ACC112 (cell line): Measurements from ENCODE around the gene ZP4.

Source experiments
- H2AFZ ChIP-seq: fragments of 200-600 bp; sonication (generic); one replicate; pipeline ENCODE4 v1.6.0; 2017; ENCODE audit warnings: antibody characterized with exemption, low read length; ENCODE audit not compliant: unreplicated experiment
- H3K27ac ChIP-seq: fragments of 200-600 bp; sonication (generic); 2 replicates; pipeline ENCODE4 v1.5.1; 2014; ENCODE audit warnings: low read depth, mild to moderate bottlenecking, antibody characterized with exemption, low read length, moderate library complexity
- H3K27me3 ChIP-seq: fragments of 200-600 bp; sonication (generic); 2 replicates; pipeline ENCODE4 v1.6.1; 2014; ENCODE audit warnings: mild to moderate bottlenecking, antibody characterized with exemption, low read length, moderate library complexity, mixed read lengths; ENCODE audit not compliant: insufficient read depth
- H3K36me3 ChIP-seq: fragments of 200-600 bp; sonication (generic); 2 replicates; pipeline ENCODE4 v1.6.1; 2016; ENCODE audit warnings: mild to moderate bottlenecking, antibody characterized with exemption, low read length, moderate library complexity, mixed read lengths; ENCODE audit not compliant: insufficient read depth
- H3K4me1 ChIP-seq: fragments of 200-600 bp; sonication (generic); one replicate; pipeline ENCODE4 v1.6.1; 2016; ENCODE audit warnings: low read length, mixed read lengths; ENCODE audit not compliant: insufficient read depth, unreplicated experiment, control insufficient read depth
- H3K4me3 ChIP-seq: fragments of 200-600 bp; sonication (generic); 2 replicates; pipeline ENCODE4 v1.5.1; 2014; ENCODE audit warnings: mild to moderate bottlenecking, low read depth, low read length
- H3K79me2 ChIP-seq: fragments of 200-600 bp; sonication (generic); one replicate; pipeline ENCODE4 v1.6.0; 2016; ENCODE audit warnings: low read length; ENCODE audit not compliant: control insufficient read depth, unreplicated experiment, insufficient read depth

Gene ZP4

DNA sequence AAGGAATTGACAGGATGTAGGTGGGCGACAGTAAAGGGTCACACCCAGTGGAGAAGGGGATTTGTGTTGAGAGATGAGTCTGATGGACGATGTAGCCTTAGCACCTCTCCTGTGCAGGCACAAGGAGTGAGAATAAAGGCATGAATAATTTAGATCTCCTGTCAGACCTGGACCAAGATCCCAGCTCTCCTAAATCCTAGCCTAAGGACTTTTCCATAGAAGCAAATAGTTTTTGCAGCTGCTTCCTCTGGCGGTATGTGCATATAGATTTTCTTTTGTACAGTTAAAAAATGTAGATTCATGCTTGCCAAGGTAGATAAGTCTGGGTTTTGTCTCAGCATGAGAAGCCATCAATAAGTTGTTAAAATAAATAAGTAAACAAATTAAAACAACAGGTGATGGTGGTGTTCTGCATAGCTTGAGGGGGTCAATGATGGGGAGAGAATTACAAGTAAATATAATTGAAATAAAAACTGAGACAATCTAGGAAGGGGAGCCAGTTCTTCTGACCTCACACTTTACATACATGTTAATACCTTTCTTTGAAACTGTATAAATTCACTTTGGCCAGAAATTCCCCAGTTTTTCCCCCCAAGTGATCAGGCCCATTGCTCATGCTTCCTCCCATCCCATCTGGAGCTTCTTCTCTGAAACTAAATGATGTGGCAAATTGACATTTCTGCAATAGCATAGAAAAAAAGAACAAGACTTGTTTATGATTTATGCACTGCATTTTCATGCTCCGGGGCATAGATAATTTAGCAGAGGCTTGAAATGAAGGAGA is 12.4 kb upstream of the ZP4 start:
- Histone ChIP-seq H3K4me3 (no peak overlapping the region), H3K4me1 (no peaks in the 10 kb centered on the region), H3K79me2 (no peaks in the 10 kb centered on the region), H3K27me3 (no peaks in the 10 kb centered on the region), H2AFZ (no peak overlapping the region), H3K36me3 (no peaks in the 10 kb centered on the region), H3K27ac (no peak overlapping the region)

- peak overlapping the region; percentile 51; the same call in 1 of the 2 replicates for H3K4me3 ChIP-seq
- H3K4me1 ChIP-seq, result no peaks in the 10 kb centered on the region
- H2AFZ ChIP-seq, result no peak overlapping the region
- no peaks in the 10 kb centered on the region for H3K27me3 ChIP-seq
- no peaks in the 10 kb centered on the region for H3K79me2 ChIP-seq
- no peaks in the 10 kb centered on the region for H3K36me3 ChIP-seq
- H3K27ac ChIP-seq, result no peak overlapping the region
Observed at GRCh38 chr1:237901299-237901934, 10.7 kb upstream of the ZP4 start.

DNA sequence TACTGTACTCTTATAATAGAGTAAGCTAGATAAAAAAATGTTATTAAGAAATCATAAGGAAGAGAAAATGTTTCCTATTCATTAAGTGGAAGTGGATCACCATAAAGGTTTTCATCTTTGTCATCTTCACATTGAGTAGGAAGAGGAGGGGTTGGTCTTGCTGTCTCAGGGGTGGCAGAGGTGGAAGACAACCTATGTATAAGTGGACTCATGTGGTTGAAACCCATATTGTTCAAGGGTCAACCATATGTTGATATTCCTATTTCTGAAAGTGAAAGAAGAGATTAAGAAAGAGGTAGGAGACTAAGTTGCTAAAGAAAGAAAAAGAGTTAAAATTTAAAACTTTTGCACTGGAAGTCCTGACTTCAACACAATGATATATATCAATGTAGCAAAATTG is 4.9 kb upstream of the ZP4 start:
- Histone ChIP-seq H3K27me3 (peaks cover 13% of the 10 kb centered on the region), H3K4me1 (no peaks in the 10 kb centered on the region), H3K4me3 (no peak overlapping the region), H2AFZ (no peak overlapping the region), H3K36me3 (no peaks in the 10 kb centered on the region), H3K27ac (no peak overlapping the region), H3K79me2 (no peaks in the 10 kb centered on the region)

GRCh38 chr1:237894131-237894530 is 3.4 kb upstream of the ZP4 start:
- no peaks in the 10 kb centered on the region for H3K36me3 ChIP-seq
- H3K79me2 ChIP-seq, result no peaks in the 10 kb centered on the region
- H3K27me3 ChIP-seq, result peaks cover 21% of the 10 kb centered on the region
- H3K4me3 ChIP-seq, result no peak overlapping the region
- H3K4me1 ChIP-seq, result no peaks in the 10 kb centered on the region
- no peak overlapping the region for H3K27ac ChIP-seq
- H2AFZ ChIP-seq, result no peak overlapping the region

DNA sequence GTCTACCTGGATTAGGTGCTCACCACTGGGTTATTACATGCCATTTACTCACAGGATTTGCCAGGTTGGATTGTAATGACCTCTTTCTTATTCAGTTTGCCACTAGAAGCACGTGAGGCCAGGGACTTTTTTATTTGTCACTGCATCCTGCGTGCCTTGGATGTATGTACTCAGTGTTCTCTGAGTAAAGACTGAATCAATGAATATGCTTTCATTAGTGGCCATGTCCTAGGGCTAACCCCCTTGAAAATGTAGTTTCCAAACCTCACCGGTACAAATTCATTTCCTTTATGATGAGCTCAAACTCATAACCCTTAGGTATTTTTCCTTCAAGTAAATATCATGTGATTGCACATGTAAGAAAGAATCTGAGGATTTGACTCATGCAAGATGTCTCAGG is 1.3 kb upstream of the ZP4 start:
- peaks cover 27% of the 10 kb centered on the region for H3K27me3 ChIP-seq
- H3K36me3 ChIP-seq, result no peaks in the 10 kb centered on the region
- H2AFZ ChIP-seq, result no peak overlapping the region
- H3K4me3 ChIP-seq, result no peak overlapping the region
- no peaks in the 10 kb centered on the region for H3K79me2 ChIP-seq
- no peaks in the 10 kb centered on the region for H3K4me1 ChIP-seq
- H3K27ac ChIP-seq, result no peak overlapping the region

DNA sequence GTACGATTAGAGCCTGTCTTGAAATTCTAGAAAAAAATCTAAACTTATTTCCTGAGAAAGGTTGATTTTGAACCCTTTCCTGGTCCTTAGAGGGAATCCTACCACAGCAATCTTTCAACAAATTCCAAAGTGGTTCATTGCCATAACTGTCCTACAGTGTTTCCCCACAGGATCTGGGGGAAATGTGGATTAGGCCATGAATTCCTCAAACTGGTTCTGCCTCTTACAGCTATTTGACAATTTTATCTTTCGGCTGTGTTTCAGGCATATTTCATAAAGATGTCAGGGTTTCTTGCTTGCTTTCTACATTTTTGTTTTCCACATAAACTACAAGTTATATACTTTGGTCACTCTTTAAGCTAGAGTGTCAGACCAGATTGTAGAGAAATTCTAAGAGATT is 544 bp upstream of the ZP4 start:
- H2AFZ ChIP-seq, result no peak overlapping the region
- no peak overlapping the region for H3K27ac ChIP-seq
- no peaks in the 10 kb centered on the region for H3K4me1 ChIP-seq
- peaks cover 27% of the 10 kb centered on the region for H3K27me3 ChIP-seq
- H3K79me2 ChIP-seq, result no peaks in the 10 kb centered on the region
- no peaks in the 10 kb centered on the region for H3K36me3 ChIP-seq
- H3K4me3 ChIP-seq, result no peak overlapping the region

GRCh38 chr1:237890416-237890815 is 306 bp downstream of the ZP4 start:
- H3K27me3 ChIP-seq, result peaks cover 27% of the 10 kb centered on the region
- H3K79me2 ChIP-seq, result no peaks in the 10 kb centered on the region
- no peak overlapping the region for H3K27ac ChIP-seq

DNA sequence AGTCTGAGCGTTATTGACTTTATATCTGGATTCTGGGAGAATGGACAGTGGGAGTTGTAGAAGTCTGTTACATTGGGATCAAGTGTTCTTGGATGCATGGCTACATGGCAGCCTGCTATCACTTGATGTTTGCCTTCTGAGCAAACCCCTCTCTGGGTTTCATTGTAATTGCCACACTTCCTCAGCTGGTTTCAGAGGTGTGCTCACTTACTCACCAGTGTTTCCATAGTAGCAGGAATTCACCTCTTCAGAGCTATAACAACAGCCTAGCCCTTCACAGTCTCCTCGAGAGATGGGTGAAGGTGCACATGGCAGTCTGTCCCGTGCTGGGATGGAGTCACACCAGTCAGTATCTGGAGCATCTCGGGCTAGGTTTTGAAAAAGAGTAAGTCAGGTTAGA is 2.6 kb downstream of the ZP4 start:
- Histone ChIP-seq H3K4me1 (no peaks in the 10 kb centered on the region), H2AFZ (no peak overlapping the region), H3K27me3 (peaks cover 19% of the 10 kb centered on the region), H3K36me3 (no peaks in the 10 kb centered on the region), H3K27ac (no peak overlapping the region), H3K79me2 (no peaks in the 10 kb centered on the region), H3K4me3 (no peak overlapping the region)

More at GRCh38 chr1:237890416-237890815, 306 bp downstream of the ZP4 start:
- Histone ChIP-seq H3K36me3 (no peaks in the 10 kb centered on the region), H2AFZ (no peak overlapping the region), H3K4me1 (no peaks in the 10 kb centered on the region), H3K4me3 (no peak overlapping the region)

DNA sequence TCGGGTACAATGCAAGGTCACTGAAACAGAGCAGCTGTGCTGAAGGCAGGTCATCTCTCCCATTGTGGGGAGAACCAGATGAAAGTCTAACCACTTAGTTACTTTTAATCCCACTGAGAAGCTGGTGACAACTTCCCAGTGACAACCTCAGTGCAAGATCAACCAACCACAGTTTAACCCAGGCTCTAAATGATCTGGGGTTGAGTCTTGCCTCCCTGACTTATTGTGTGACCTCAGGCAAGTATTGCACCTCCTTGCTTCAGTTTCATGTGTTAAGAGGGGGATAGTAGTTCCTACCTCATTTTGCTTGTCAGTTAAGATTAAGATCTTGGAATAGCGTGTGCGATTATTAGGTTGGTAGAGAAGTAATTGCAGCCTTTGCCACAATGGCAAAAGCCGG is 3.2 kb downstream of the ZP4 start:
- H2AFZ ChIP-seq, result no peak overlapping the region
- no peaks in the 10 kb centered on the region for H3K36me3 ChIP-seq
- no peak overlapping the region for H3K27ac ChIP-seq
- H3K4me1 ChIP-seq, result no peaks in the 10 kb centered on the region
- H3K4me3 ChIP-seq, result no peak overlapping the region
- no peaks in the 10 kb centered on the region for H3K79me2 ChIP-seq
- H3K27me3 ChIP-seq, result peaks cover 19% of the 10 kb centered on the region

GRCh38 chr1:237884237-237884636 is 6.5 kb downstream of the ZP4 start:
- no peaks in the 10 kb centered on the region for H3K79me2 ChIP-seq
- no peak overlapping the region for H3K27ac ChIP-seq
- H3K27me3 ChIP-seq, result peaks cover 6% of the 10 kb centered on the region; the same call in 1 of the 2 replicates

DNA sequence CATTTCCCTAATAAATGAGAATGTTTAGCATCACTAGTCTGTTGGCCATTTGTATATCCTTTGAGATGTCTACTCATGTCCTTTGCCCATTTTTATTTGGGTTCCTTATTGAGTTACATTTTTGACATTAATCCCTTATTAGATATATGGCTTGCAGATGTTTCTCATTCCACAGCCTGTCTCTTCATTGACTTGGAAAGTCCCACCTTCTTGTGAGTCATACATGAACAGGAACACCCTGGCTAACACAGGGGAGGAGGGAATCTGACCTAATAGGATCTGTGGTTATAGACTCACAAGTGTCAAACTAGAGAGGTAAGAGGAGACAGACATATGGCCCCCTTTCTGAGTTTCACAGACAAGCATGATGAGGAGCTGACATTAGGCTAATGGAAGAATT is 11.5 kb downstream of the ZP4 start:
- Histone ChIP-seq H3K4me1 (peaks cover 18% of the 10 kb centered on the region), H3K4me3 (no peak overlapping the region), H3K79me2 (no peaks in the 10 kb centered on the region), H3K27ac (no peak overlapping the region), H3K27me3 (no peaks in the 10 kb centered on the region), H2AFZ (no peak overlapping the region), H3K36me3 (no peaks in the 10 kb centered on the region)

More at GRCh38 chr1:237884237-237884636, 6.5 kb downstream of the ZP4 start:
- H3K36me3 ChIP-seq, result no peaks in the 10 kb centered on the region
- H3K4me1 ChIP-seq, result peaks cover 5% of the 10 kb centered on the region
- no peak overlapping the region for H3K4me3 ChIP-seq
- no peak overlapping the region for H2AFZ ChIP-seq
